8988T (cell line): ENCODE results near the gene FANK1.
"Not testable (repeated sequence)": the region's sequence is repeated elsewhere in the genome, so short reads cannot be mapped to it uniquely, and the experiment has no call there.

ENCODE experiments used
- DNase-seq: peaks from one replicate; pipeline ENCODE4 v3.0.0; 2011

The FANK1 gene

DNA sequence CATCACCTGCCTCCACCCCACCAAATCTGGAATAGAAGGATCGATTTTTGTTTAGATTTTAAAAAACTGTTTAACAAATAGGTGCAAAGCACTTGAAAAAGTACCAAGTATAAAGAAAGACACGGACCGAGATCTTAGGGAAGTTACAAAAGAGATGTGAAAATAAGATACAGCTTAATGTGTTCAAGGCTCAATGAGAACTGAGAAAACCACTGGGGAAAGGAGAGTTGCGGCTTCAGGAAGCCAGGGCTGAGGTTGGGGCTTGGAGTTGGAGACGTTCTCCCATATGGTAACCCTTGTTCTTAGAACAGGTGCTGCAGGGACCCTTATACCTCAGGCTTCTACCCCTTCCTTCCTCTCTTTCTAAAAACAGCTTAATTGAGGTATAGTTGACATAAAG, 140.2 kb downstream of the FANK1 start:
- no peak for DNase-seq

GRCh38 chr10:126037946-126038345, 141.6 kb downstream of the FANK1 start:
- DNase-seq, result no peak

DNA sequence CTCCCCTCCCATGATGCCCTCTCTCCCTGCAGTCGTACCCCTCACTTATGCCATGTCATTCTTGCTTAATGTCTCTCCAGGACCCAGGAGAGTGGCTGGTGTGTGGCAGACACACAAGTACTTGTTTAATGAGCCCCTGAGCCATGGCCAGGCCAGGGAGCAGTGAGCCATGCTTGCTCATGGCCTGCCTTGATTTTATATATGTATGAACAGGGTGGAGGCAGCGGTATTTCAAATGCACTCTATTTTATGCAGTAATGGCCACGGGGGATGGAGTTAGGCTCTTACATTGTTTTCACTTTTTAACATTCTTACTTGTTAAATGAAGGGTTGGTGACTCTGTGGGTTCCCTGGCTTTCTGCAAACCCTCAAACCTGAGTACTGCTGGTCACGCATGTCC, 144.8 kb downstream of the FANK1 start:
- no peak for DNase-seq

GRCh38 chr10:126041804-126042231, 145.5 kb downstream of the FANK1 start:
- no peak for DNase-seq

DNA sequence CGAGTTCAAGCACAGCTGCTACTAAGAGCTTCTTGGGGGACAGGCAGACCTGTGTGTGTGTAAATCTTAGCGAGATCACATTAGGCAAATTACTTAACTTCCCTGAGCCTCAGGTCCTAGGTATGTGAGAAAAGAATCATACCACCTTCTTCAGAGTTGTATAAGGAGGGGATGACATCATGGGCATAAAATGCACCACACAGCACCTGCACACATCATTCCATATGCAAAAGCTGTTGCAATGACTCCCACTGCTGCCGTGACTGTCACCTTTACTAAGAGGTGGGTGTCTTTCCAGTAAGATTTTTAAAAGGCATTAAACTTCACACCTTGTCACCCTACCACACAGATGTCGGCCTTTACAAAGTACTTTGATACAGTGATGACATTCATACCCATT, 146.0 kb downstream of the FANK1 start:
- DNase-seq, result no peak

GRCh38 chr10:126042906-126043305, 146.5 kb downstream of the FANK1 start:
- DNase-seq, result no peak

DNA sequence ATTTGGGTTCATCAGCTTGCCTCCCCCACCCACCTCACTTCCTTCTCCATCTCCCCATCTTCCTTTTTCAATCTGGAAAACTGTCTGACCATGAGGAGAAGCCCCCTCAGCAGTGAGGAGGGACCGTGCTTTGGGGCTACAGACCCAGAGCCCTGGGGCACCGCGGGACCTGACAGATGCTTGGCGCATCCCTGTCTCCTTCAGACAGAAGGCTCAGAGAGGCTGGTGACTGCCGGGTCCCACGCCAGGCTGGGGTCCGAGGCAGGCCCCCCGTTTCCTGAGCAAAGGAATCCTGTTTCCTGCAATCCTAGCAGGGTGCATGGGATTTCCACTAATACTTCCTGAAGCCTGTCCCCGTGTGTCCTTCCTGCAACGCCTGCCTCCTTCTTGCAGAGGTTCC, 147.0 kb downstream of the FANK1 start:
- DNase-seq, result no peak

GRCh38 chr10:126045861-126046260, 149.5 kb downstream of the FANK1 start:
- no peak for DNase-seq

GRCh38 chr10:126046831-126047230, 150.5 kb downstream of the FANK1 start:
- no peak for DNase-seq

DNA sequence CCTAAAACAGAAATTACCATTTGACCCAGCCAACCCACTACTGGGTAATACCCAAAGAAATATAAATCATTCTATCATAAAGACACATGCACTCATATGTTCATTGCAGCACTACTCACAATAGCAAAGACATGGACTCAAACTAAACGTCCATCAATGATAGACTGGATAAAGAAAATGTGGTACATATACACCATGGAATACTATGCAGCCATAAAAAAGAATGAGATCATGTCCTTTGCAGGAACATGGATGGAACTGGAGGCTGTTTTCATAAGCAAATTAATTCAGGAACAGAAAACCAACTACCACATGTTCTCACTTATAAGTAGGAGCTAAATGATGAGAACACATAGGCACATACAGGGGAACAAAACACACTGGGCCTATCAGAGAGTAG, 151.4 kb downstream of the FANK1 start:
- not testable (repeated sequence) for DNase-seq

GRCh38 chr10:126049759-126050700, 153.7 kb downstream of the FANK1 start:
- no peak for DNase-seq

GRCh38 chr10:126052171-126052570, 155.8 kb downstream of the FANK1 start:
- DNase-seq, result no peak

DNA sequence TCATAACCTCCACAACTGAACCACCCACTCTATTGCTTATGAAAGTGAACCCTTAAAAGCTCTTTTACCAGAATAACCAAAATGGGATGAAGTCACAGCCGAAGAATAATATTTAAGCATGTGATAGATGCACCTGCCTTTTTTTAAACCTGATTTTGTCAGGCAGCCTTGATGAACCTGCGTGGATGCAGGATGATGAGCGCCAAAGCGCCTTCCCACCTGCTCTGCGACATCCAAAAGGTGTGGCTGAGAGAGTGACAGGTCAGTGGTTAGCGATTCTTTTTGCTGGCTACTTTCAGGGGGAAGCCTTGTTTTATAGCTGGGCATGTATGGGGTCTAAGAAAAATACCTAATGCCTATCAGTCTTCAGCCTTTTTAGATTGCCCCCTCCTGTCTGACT, 157.8 kb downstream of the FANK1 start:
- DNase-seq, result no peak

DNA sequence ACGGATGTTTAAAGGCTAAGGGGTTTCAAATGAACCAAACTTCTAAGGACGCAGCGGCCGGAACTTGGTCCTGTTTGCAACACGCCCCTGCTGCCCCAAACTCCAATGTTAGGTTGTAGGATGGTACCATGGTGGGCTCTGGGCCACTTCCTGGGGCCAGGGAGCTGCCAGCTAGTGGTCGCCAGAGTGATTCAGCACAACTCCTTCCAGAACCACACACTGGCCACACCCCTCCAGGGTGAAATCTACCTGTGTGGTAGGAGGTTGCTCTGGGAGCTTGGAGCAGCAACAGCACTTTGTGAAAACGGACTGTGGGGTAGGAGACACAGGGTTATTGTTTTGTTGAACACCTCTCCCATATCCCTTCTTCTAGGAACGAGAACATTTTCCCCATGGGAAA, 161.1 kb downstream of the FANK1 start:
- DNase-seq, result no peak

GRCh38 chr10:126058104-126058503, 161.7 kb downstream of the FANK1 start:
- no peak for DNase-seq

DNA sequence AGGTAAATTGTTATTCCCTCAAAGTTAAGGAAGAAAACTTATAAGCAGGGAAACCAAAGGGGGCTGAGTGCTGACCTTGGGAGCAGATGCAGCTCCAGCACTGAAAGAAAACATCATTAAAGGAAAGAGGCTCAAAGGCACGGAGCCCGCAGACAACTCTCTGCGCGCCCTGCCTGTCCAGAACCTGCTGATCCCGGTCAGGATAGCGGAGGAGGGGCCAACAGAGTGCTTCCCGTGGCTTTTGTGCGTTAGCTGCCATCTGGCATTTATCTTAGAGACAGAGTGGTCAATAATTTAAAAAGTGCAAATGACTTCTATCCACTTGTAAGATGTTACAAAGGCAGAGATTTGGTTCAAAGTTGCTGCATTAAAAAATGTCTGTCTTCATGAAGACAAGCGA, 162.1 kb downstream of the FANK1 start:
- DNase-seq, result no peak
